COLO829 (cell line): ENCODE measurements around the gene AFF1.

Source experiments
- DNase-seq: peaks from one replicate; pipeline ENCODE4 v3.0.0; 2012; ENCODE audit warnings: low spot score

Gene AFF1

DNA sequence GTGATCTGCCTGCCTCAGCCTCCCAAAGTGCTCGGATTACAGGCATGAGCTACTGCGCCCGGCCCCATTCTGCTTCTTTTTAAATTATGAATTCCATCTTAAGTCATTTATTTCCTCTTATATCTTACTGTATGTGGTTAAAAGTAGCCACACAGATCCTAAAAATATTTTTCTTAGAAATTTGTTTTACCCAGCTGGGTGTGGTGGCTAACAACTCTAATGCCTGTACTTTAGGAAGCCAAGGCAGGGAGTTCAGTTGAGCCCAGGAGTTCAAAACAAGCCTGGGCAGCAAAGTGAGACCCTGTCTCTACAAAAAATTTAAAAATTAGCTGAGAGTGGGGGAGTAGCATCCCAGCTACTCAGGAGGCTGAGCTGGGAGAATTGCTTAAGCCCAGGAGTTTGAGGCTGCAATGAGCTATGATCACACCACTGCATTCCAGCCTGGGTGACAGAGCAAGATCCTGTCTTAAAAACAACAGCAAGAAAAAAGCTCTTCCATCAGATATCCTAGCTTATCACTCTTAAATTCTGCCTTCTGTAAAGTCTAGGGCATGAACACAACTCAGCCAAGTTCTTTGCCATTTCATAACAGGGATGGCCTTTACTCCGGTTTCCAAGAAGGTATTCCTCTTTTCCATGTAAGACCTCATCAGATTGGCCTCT, 15.1 kb upstream of the AFF1 start:
- DNase-seq = no peak

DNA sequence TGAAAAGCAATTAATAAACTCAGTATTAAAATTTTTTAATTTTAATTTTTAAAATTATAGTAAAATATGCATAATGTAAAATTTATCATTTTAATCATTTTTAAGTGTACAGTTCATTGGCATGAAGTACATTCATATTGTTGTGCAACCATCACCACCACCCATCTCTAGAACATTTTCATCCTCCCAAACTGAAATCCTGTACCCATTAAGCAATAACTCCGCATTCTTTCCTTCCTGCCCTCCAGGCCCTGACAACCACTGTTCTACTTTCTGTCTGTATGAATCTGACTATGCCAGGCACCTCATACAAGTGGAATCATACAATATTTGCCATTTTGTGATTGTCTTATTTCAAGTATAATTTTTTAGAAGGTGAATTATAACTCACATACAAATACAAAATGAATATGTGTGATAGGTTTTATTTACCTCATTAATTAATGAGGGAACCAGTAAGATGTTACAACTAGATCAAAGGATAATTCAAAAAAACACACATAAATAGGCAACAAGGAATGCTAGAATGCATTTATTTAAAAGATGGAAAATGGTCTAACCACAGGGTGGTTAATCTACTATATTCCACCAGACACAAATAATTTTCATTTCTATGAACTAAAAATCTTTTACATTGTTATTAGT, 13.1 kb upstream of the AFF1 start:
- no peak for DNase-seq

DNA sequence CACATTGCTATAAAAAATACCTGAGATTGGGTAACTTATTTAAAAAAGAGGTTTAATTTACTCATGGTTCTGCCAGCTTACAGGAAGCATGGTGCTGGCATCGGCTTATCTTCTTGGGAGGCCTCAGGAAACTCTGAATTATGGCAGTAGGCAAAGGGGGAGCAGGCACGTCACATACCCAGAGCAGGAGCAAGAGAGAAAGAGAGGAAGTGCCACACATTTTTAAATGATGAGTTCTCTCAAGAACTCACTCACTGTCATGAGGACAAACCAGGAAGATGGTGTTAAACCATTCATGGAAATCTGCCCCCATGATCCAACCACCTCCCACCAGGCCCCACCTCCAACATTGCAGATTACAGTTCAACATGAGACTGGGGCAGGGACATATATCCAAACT, 10.0 kb upstream of the AFF1 start:
- DNase-seq = no peak

DNA sequence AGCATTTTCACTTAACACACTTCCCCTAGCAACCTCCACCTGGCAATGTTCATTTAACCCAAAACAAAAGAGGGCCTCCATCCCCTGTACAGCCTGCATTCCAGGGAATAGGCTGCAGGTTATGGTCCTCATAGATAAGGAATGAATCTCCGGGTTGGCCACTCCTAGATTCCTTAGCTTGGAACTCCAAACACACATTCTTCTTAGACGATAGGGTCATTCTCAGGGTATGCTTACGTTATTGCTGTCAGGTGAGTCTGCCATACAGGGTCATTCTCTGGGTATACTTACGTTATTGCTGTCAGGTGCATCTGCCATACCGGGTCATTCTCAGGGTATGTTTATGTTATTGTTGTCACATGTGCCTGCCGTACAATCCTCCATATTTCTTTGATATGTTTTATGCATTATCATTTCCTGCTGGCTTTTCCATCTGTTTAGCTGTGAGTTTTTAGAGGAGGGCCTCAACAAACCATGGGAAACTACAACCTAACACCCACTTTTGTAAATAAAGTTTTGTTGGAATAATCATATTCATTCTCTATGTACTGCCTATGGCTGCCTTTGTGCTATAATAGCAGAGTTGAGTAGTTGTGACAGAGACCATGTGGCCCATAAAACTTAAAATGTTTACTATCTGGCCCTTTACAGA, 8.2 kb upstream of the AFF1 start:
- no peak for DNase-seq

DNA sequence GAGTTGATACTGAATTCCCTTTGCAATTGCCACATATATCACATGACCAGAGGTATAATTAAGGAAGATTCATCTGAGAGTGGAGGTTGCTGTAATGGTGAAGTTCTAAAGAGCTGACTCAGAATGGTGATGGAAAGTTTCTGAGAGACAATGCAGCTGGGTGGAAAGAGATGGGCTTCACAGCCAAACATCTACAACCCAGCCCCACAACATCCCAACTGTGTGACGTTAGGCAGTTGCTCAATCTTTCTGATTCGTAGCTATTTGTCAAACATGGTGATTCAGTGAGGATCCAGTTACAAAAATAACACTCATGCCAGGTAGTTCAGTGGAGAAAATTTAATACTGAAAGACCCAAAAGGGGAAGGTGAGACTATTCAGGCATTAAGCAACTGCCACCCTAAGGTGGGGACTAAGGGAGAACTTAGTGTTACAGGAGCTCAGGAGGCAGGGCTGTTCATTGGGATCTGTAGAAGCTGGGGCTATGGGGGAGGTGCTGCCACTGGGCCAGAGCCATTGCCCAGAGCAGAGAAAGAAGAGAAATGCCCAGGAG, 6.9 kb upstream of the AFF1 start:
- no peak for DNase-seq

DNA sequence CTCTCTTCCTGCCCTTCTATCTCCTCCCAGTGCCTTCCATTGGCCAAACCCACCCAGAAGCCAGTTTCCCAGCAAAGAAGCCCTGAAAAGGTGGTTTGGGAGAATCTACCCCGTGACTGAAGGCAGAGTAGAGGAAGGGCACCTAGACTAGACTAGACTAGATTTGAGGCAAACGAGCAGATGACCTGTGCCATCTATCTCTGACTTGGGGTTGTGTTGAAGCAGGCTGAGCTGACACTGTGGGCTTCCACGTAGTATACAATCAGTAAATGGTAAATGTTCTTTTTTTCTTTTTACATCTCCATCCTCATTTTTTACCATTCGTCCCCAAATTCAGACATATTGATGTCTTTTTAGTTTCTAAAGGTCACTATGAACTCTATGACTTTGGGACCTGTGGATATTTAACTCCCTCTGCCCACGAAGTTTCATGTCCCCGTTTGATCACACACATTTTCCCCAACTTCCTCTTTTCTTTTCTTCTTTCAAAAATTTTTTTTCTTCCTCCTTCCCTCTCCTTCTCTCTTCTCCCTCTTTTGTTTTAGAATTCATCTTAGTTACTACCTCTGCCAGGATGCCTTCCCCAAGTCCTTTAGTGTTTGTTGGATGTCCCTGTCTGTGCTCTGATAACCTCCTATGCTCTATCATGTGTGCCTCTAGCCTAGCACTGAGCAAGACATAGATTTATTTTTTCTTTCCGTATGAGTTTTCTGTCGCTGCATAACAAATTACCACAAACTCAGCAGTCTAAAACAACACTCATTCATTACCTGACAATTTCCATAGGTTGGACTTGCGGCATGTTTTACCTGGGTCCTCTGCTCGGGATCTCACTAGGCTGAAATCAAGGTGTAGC, 6.2 kb upstream of the AFF1 start:
- no peak for DNase-seq

DNA sequence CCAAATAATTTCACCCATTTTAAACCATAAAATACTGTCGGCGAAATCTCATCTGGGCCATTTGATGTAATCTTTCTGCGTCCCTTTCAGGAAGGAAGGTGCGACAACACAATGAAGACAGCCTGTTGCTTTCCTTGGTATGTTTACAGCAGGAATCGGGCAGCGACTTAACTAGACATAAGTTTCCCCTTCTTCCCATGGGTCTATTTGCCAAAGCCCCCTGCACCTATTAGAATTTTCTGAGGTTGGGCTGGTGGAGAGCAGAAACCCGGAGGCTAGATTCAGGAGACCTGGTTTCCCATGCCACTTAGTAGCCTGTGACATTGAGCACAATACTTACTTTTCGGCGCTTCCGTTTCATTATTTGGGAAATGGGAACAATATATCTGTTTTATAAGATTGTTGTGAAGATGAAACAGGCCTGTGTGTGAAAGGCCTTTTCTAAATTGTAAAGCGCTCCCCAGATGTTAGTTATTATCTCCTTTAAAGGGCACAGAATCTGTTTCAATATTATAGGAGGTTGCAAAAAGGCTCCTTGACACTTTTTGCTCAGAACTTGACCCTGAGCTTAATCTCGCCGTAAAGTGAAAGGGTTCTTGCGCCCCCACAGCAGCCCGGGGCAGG, 552 bp upstream of the AFF1 start:
- DNase-seq = no peak

DNA sequence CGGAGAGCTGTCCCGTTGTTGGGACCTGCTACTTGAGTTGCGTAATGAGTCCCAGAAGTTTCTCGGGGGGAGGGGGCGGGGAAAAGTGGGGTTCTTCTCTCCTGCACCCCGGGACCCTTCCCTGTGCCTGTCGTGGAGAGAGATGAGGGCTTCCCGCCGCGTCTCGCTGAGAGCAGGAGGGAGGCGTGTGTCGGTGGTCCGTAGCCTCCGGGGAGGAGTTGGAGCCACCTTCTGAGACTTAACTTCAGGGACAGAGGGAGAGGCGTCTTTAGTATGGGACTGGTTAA, 698 bp downstream of the AFF1 start:
- DNase-seq = no peak

DNA sequence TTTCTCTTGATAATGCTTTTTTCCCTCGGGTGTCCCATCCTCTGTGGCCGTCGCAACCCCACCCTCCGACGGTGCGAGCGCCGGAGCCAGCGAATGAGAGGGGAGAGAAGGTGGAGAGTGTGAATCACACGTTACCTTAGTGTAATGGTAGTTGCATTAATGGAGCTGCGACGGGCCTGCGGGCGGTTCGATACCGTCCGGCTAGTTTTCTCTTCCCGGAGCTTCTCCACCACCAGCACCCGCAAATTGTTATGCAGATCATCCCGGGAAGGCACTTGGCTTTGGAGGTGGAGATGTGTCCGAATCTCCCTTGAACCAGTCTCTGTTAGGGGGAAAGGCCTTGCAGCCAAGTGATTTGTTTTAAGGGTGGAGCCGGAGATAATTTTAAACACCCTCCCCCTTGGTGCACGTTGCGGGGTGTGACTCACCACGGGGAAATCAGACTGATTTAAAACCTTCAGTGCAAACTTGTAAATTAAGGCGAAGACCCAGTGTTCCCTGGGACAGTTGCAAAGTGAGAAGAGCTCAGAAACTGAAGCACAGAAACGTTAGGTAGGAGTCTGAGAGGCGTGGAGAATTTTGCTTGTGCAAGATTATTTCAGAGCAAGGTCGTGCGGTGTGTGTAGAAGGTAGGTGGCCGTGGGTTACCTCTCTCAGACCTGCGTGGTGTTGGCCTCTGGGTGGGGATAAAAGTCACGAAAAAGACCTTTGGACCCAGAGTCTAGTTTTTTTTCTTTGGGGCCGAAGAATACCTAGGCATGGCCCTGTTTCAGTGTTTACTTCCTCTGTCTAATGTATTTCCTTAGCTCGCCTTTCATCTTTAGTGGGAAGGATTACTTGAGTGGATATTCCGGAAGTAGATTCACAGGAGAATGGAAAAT, 1.3 kb downstream of the AFF1 start:
- no peak for DNase-seq

DNA sequence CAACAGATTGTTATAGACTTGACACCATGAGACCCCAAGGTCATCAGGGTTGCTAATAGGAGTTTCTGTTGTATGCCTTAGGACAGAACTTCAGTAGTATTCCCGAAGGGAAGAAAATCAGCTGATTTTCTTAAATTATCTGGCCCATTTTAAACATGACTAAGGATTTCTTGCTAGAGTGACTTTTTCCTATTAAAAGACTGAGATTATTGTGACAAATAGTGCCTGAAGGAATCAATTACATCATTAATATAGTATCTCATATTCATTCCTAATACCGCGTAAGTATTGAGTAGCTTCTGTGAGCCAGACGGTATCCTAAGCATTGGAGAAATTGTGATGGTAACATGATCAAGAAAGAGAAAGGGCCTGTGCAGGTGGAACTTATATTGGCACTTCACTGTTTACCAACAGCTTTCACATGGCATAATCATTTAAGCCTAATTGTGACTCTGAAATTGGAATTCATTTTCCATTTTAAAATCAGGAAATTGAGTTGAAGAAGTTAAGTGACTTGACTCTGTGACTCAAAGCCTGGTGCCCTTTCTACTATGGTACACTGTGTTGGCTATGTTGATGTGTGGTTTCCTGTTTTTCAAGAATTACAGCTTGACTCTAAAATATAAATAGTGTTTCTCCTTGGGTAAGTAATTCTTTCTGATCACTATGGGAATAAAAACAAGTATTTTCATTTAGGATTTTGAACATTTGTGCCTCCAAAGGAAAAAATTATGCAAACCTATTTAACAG, 4.1 kb downstream of the AFF1 start:
- no peak for DNase-seq

DNA sequence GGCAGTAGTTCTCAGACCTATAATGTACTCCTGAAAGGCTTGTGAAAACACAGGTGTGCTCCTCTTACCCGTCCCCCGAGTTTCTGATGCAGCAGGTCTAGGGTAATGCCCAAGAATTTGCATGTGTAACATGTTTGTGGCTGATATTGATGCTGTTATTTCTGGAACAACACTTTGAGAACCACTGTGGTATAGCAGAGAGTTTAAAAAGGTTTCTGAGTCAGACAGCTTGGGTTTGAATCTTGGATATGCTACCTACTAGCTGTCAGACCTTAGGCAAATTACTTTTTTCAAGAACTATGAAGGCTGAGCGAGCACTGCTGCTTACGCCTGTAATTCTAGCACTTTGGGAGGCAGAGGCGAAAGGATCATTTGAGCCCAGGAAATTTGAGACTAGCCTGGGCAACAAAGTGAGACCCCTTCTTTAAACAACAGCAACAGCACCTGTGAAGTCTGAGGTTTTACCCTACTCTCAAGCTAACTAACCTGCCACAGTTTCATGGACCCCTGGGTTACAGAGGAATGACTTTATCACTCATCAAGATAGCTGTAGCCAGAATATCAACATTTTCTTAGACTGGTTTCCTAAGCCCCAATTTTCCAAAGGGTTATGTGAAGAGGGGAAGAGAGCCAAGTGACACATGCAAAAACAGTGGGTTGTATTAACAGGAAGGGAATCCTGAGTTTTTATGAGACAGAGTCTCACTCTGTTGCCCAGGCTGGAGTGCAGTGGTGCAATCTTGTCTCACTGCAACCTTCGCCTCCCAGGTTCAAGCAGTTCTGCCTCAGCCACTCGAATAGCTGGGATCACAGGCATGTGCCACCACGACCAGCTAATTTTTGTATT, 5.1 kb downstream of the AFF1 start:
- DNase-seq = no peak

DNA sequence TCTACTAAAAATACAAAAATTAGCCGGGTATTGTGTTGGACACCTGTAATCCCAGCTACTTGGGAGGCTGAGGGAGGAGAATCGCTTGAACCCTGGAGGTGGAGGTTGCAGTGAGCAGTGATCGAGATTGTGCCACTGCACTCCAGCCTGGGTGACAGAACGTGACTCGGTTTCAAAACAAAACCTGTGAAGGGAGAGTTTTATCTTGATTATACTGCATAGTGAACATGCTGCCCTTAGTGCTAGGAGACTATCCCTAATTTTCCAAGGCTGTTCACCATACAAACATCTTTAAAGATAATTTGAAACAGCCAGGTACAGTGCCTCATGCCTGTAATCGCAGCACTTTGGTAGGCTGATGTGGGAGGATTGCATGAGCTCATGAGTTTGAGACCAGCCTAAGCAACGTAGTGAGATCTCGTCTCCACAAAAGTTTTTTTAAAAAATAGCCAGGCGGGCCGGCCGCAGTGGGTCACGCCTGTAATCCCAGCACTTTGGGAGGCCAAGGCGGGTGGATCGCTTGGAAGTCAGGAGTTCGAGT, 6.2 kb downstream of the AFF1 start:
- no peak for DNase-seq

DNA sequence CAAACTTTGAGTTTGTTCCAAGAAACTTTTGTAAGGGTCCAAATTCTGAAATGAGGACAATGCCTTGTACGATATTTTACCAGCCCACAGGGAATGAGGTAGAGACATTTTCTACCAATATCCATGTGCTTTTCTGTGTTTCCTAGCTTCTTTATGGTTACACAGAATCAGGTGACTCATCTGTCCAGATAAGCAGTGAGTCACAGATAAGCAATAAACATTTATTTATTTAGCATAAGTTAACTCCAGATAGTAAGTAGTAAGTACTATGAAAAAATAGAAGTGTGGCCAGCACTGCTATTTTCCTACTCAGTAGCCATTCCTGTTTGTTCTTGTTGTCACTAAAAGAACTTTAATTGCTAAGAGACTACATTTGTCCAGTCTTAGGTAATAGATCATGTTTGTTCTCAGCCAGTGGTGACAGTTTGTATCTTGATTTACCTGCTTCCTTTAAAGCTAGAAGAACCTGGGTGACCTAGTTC, 7.4 kb downstream of the AFF1 start:
- peak; percentile 67 for DNase-seq

DNA sequence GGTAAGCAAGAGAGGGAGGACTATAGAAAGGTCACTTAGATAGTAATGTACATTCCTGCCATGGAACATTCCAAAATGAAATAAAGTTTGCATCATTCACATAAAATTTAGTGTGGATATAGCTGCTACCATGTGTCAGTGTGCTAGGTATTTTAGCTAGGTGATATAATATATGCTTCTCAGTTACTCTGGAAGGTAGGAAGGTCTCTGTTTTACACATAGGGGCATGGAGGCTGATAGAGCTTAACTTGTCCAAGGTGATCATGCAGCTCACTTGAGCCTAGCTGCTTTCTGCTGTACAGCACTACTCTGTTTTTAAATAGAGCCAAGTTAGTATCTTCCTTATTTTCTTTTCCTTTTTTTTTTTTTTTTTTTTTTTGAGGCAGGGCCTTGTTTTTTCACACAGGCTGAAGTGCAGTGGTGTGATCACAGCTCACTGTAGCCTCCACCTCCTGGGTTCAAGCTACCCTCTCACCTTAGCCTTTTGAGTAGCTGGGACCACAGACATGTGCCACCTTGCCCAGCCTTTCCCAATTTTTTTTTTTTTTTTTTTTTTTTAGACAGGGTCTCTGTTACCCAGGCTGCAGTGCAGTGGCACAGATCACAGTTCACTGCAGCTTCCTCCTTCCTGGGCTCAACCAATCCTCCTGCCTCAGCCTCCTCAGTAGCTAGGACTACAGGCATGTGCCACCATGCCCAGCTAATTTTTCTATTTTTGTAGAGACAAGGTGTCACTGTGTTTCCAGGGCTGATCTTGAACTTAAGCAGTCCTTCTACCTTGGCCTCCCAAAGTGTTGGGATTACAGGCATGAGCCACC, 10.4 kb downstream of the AFF1 start:
- DNase-seq = no peak

DNA sequence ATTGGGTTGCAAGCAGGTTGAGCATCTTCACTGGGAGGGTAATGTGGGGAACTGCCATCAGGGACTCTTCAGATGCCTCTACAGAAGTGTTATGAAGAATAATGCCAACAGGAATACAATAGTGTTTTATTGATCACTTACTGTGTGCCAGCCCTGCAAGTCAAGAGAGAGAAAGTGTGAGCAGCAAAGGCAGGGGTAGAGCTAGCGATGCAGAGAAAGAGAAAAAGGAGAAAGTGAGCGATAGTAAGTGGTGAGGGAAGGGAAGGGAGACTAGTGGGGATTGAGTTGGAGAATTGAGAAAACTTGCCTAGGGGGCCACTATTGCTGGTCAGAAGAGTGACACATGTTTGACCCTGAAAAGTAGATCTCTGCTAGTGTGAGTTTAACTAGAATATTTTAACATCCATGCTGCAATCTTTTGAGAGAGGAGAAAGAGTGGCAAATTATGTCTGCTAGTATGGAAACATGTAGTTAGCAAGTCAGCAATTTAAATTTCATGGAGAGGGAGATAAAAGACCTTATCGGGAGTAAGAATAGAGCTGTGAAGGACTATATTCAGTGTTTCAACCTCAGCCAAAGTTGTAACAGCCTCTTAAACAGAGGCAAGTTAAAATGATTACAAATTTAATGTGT, 12.2 kb downstream of the AFF1 start:
- no peak for DNase-seq

DNA sequence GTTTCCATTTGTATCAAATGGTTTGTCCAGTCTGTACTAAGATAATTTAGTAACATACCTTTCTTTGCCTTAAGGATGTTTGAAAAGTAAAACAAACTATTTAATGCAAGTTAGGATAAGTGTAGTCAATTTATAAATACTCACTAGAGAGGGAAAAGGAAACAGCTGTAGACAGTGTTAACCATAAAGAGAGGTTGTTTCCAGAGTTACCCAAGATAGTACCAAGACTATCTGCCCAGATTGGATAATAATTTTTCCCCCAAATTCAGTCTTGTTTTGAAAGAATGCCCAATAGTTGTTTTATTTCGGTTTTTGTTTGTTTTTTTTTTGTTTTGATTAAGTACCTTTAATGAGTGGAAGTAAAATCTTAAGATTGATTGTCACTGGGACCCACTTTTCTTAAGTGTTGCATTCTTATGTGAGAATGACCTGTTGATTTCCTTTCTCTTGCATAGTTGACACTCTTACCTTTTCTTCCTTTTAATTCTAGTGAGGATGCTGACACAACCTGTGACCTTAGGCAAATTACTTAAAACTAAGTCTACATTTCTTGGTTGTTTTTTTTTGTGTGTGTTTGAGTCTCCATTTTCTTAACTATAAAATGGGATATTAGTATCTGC, 12.8 kb downstream of the AFF1 start:
- DNase-seq = no peak

DNA sequence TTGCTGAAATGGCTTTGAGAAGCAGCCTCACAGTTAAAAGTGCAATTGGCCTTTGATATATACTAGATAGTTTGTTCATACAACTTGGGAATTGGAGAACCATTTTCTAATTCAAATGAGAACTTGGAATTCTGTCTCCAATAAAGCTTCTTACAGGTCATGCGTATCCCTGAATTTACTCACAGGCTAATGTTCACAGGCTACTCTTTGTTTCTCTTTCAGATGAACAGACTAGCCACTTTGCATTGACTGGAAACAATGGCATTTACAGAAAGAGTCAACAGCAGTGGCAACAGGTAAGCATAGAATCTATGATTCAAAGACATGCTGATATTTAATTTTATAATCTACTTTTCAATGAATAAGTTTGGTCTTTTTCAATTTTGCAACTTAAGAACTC, 13.5 kb downstream of the AFF1 start:
- peak; percentile 57 for DNase-seq
